Left lung (tissue), 10 donors: ENCODE results near the gene SPTLC3. TPM values are rescaled to one million over a fixed set of nuclear protein-coding genes. Genes with fewer than 3 reads are reported as not detected.

ENCODE experiments used
- ATAC-seq: fragments of 200-7000 bp; cut with Tn5 transposase; one replicate; pipeline ENCODE4 v1.9.1; 2020; ENCODE audit warnings: moderate library complexity
- DNase-seq, 4 donors: peaks; one replicate each; pipeline ENCODE4 v3.0.0-alpha.2; 2013 to 2020
- H3K27ac ChIP-seq, 2 donors: fragments of 200-600 bp; sonication (generic) in 1 of 2; one replicate each; pipeline versions ENCODE4 v1.5.0 to v1.8.0; 2020 to 2021
- H3K27me3 ChIP-seq, 2 donors: fragments of 200-600 bp; sonication (generic) in 1 of 2; one replicate each; pipeline versions ENCODE4 v1.5.0 to v1.8.0; 2020 to 2021
- H3K36me3 ChIP-seq, 2 donors: fragments of 200-600 bp; sonication (generic) in 1 of 2; one replicate each; pipeline versions ENCODE4 v1.5.0 to v1.8.0; 2020 to 2021
- H3K4me1 ChIP-seq, 2 donors: fragments of 200-600 bp; one replicate each; pipeline ENCODE4 v1.8.0; 2021
- H3K4me3 ChIP-seq, 2 donors: fragments of 200-600 bp; sonication (generic) in 1 of 2; one replicate each; pipeline versions ENCODE4 v1.5.0 to v1.8.0; 2020 to 2021; ENCODE audit warnings: mild to moderate bottlenecking in 1 of 2
- H3K9me3 ChIP-seq, 2 donors: fragments of 200-600 bp; sonication (generic) in 1 of 2; one replicate each; pipeline versions ENCODE4 v1.5.0 to v1.8.0; 2020 to 2021
- intact Hi-C, 2 donors: fragments of 100-400 bp; cut with DNase I; formaldehyde crosslinking; loops; one replicate each; pipeline versions ENCODE4 v1.11.2 to v1.14.2; 2022
- polyA plus RNA-seq, 6 donors: library from polyadenylated mRNA; unstranded; fragments of 120-200 nt; gene quantifications; one replicate each; pipeline ENCODE4 v1.2.1, GENCODE V29; 2013; ENCODE audit not compliant: insufficient read length in 6 of 6
- total RNA-seq, 2 donors: library from RNA; stranded (reverse); fragmentation: NEBNext Ultra II Directional; extraction: Animal tissue kit (Norgen Biotek cat#: 25700); gene quantifications; one replicate each; pipeline ENCODE4 v1.2.1, GENCODE V29; 2021
- TF ChIP-seq, protein P1 (sequence below), 2 donors: fragments of 200-600 bp; sonication (generic) in 1 of 2; IDR thresholded peaks; one replicate each; pipeline versions ENCODE4 v1.5.0 to v1.8.0; 2021; ENCODE audit warnings: antibody characterized with exemption in 2 of 2
- donor health status: DM: no; HTN: yes; CAD: no.
- donor health status: DM: no; HTN: no; CAD: no.

SPTLC3 gene
- total and polyA plus RNA-seq, 8 donors: 10.4 to 25.0 (median 13.9) TPM

- Histone ChIP-seq H3K36me3 (no peaks in the 10 kb centered on the region), H3K27ac (no peak overlapping the region), H3K4me3 (no peak overlapping the region), H3K27me3 (no peaks in the 10 kb centered on the region), H3K9me3 (peaks cover 0 to 18% of the 10 kb centered on the region in 2 donors), H3K4me1 (no peaks in the 10 kb centered on the region)
- intact Hi-C loops: no loop called here
- ATAC-seq (no peak), DNase-seq (no peak)
- TF ChIP-seq, protein P1, sequence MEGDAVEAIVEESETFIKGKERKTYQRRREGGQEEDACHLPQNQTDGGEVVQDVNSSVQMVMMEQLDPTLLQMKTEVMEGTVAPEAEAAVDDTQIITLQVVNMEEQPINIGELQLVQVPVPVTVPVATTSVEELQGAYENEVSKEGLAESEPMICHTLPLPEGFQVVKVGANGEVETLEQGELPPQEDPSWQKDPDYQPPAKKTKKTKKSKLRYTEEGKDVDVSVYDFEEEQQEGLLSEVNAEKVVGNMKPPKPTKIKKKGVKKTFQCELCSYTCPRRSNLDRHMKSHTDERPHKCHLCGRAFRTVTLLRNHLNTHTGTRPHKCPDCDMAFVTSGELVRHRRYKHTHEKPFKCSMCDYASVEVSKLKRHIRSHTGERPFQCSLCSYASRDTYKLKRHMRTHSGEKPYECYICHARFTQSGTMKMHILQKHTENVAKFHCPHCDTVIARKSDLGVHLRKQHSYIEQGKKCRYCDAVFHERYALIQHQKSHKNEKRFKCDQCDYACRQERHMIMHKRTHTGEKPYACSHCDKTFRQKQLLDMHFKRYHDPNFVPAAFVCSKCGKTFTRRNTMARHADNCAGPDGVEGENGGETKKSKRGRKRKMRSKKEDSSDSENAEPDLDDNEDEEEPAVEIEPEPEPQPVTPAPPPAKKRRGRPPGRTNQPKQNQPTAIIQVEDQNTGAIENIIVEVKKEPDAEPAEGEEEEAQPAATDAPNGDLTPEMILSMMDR (IDR thresholded peaks at IDR 0.05): no peak
Measured at GRCh38 chr20:13021205-13021970, 12.6 kb downstream of the SPTLC3 start.

DNA sequence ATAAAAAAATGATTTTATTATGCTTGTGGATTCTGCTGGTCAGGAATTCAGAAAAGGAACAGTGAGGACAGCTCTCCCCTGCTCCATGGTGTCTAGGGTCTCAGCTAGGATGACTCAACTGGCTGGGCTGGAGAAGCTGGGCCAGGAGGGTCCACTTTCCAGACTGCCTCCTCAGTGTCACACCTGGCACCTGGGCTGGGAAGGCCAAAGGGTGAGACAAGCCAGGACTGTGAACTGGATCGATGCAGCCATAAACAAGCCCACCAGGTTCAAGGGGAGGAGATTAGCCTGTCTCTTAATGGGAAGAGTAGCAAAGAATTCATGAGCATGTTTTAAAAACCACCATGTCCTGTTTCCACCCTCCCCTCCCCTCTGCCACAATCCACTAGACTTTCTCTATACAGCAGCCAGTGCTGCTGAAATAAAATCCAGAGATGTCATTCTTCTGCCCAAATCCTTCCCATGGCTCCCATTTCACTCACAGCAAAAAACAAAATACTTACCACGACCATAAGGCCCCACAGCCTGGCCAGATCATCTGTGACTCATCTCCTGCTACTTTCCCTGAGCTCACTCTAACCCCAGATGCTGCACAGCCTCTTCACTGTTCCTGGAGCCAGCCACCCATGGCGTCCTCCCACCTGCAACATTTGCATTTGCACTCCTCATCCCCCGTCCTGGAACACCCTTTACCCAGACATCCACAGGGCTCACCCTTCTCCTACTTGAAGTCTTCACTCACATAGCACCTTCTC lies 13.8 kb downstream of the SPTLC3 start:
- Histone ChIP-seq H3K4me3 (no peak overlapping the region), H3K36me3 (no peaks in the 10 kb centered on the region), H3K27ac (no peak overlapping the region), H3K4me1 (no peaks in the 10 kb centered on the region), H3K27me3 (no peaks in the 10 kb centered on the region), H3K9me3 (peaks cover 0 to 18% of the 10 kb centered on the region in 2 donors)
- DNase-seq (no peak), ATAC-seq (no peak)
- intact Hi-C loops: no loop called here
- TF ChIP-seq, protein P1 (IDR thresholded peaks at IDR 0.05): no peak

DNA sequence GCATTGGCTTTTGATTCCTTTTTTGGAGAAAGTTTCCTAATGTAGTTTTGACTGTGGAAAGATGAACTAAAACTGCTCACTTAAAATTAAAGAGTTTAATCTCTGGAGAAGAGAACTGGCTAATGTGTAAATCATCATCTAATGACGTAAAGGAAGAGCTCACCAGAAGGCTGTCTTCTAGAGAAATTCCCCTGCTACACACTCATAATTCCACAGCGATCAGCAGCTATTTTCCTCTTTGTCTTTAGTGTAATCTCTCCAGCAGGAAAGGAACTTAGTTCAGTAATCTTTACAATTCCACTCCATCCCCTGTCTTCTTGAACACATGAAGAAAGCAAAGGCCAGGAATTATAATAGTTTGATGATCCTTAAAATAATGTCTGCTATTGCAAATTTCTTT lies 15.8 kb downstream of the SPTLC3 start:
- Histone ChIP-seq H3K4me3 (no peak overlapping the region), H3K27me3 (no peaks in the 10 kb centered on the region), H3K27ac (no peak overlapping the region), H3K9me3 (peaks cover 0 to 18% of the 10 kb centered on the region in 2 donors), H3K36me3 (no peaks in the 10 kb centered on the region), H3K4me1 (no peaks in the 10 kb centered on the region)
- ATAC-seq (no peak), DNase-seq (no peak)
- intact Hi-C loops: no loop called here
- TF ChIP-seq, protein P1 (IDR thresholded peaks at IDR 0.05): no peak

DNA sequence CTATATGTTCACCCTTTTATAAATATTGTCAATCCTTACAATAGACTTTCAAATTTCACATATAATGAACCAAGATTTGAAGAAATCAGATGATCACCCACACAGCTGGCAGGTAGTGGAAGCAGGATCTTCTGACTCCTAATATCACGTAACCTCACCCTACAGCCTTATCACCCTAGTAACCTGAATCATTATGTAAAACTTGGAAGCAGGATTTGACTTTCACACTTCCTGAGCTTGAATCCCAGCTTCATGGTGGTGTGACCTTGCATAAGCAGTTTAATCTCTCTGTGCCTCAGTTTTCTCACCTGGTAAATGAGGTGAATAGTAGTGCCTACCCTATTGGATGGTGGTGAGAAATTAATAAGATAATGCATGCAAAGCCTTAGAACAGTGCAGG lies 16.4 kb downstream of the SPTLC3 start:
- Histone ChIP-seq H3K4me1 (peaks cover 0 to 4% of the 10 kb centered on the region in 2 donors), H3K27ac (no peak overlapping the region), H3K36me3 (no peaks in the 10 kb centered on the region), H3K9me3 (peaks cover 0 to 18% of the 10 kb centered on the region in 2 donors), H3K27me3 (no peaks in the 10 kb centered on the region), H3K4me3 (no peak overlapping the region)
- TF ChIP-seq, protein P1 (IDR thresholded peaks at IDR 0.05): no peak
- ATAC-seq: no peak
- no peak for DNase-seq
- intact Hi-C loops: no loop called here

GRCh38 chr20:13028001-13028400 lies 19.2 kb downstream of the SPTLC3 start:
- TF ChIP-seq, protein P1 (IDR thresholded peaks at IDR 0.05): no peak
- Histone ChIP-seq H3K27ac (no peak overlapping the region), H3K4me1 (peaks cover 0 to 6% of the 10 kb centered on the region in 2 donors), H3K9me3 (no peaks in the 10 kb centered on the region), H3K27me3 (no peaks in the 10 kb centered on the region), H3K4me3 (no peak overlapping the region), H3K36me3 (no peaks in the 10 kb centered on the region)
- DNase-seq (no peak), ATAC-seq (no peak)
- intact Hi-C loops: no loop called here
